HCT116 (cell line): Measurements from ENCODE around the gene SORL1. TPM values are rescaled to one million over a fixed set of nuclear protein-coding genes. Genes with fewer than 3 reads are reported as not detected.

ENCODE experiments used
- ATAC-seq: fragments of 200-7000 bp; cut with Tn5 transposase; 2 replicates; pipeline ENCODE4 v1.9.1; 2020; ENCODE audit warnings: mild to moderate bottlenecking, moderate library complexity
- BruUV-seq: library from RNA; stranded (reverse); fragments of 400-500 nt; replicated peaks from 2 replicates; lab custom pipeline; 2021; lab: Mats Ljungman, UMichigan
- CTCF ChIA-PET: fragments of 300-600 bp; sonication (Branson Sonifier 250); formaldehyde crosslinking; loops from one replicate; lab custom pipeline; 2021; ENCODE audit warnings: antibody characterized with exemption; lab: Charles Lee
- POLR2A ChIA-PET: fragments of 300-600, 350-600 bp; sonication (Branson Sonifier 250); formaldehyde crosslinking; loops from one replicate; lab custom pipeline; 2021; ENCODE audit warnings: antibody characterized with exemption; lab: Charles Lee
- RAD21 ChIA-PET, 2 experiments: fragments of 300-600 bp; sonication (Branson Sonifier 250); formaldehyde crosslinking; loops; one replicate each; lab custom pipeline; 2023; ENCODE audit warnings: low total read pairs in 2 of 2; ENCODE audit not compliant: uncharacterized antibody in 2 of 2, unreplicated experiment in 2 of 2, low non-redundant PET in 1 of 2; lab: Charles Lee
- DNase-seq: peaks from one replicate; pipeline ENCODE4 v3.0.0-alpha.2; 2010; ENCODE audit warnings: low read depth, low spot score
- H2AFZ ChIP-seq: fragments of 200-600 bp; shearing (Covaris generic), sonication (generic); 2 replicates; pipeline ENCODE4 v1.6.1; 2017; ENCODE audit warnings: low read depth, mixed run types, mixed read lengths, antibody characterized with exemption, low read length; ENCODE audit not compliant: poor library complexity, severe bottlenecking
- H3K27ac ChIP-seq: 2 replicates; pipeline ENCODE4 v1.5.1; 2012; ENCODE audit warnings: low read depth, low read length
- H3K27me3 ChIP-seq: fragments of 200-600 bp; sonication (generic); 2 replicates; pipeline ENCODE4 v1.6.1; 2016; ENCODE audit warnings: mixed run types, low read length, mixed read lengths; ENCODE audit not compliant: insufficient read depth
- H3K36me3 ChIP-seq, 2 experiments: fragments of 200-500 bp in 1 of 2; fragments of 200-600 bp in 1 of 2; sonication (Bioruptor generic) in 1 of 2; sonication (generic) in 1 of 2; 2 replicates each; pipeline versions ENCODE4 v1.5.1 to v1.6.1; 2014 to 2016; ENCODE audit warnings: low read length in 2 of 2, inconsistent platforms in 1 of 2, mixed read lengths in 1 of 2, mixed run types in 1 of 2; ENCODE audit not compliant: insufficient read depth in 2 of 2, control insufficient read depth in 1 of 2
- H3K4me1 ChIP-seq, 2 experiments: fragments of 200-600 bp in 1 of 2; sonication (generic) in 1 of 2; 2 replicates each; pipeline versions ENCODE4 v1.5.1 to v1.6.1; 2012 to 2017; ENCODE audit warnings: low read length in 2 of 2, inconsistent platforms in 1 of 2, mild to moderate bottlenecking in 1 of 2, mixed read lengths in 1 of 2, mixed run types in 1 of 2, moderate library complexity in 1 of 2; ENCODE audit not compliant: insufficient read depth in 2 of 2, control insufficient read depth in 1 of 2
- H3K4me2 ChIP-seq: fragments of 200-600 bp; sonication (generic); 2 replicates; pipeline ENCODE4 v1.6.1; 2017; ENCODE audit warnings: mixed run types, low read length, mixed read lengths
- H3K4me3 ChIP-seq, 2 experiments: fragments of 200-600 bp in 1 of 2; sonication (generic) in 1 of 2; replicated peaks in 1 of 2; 2 replicates each; pipeline ENCODE4 v1.5.1; 2011 to 2016; ENCODE audit warnings: low read length in 2 of 2, control low read depth in 1 of 2, low read depth in 1 of 2, mild to moderate bottlenecking in 1 of 2, mixed read lengths in 1 of 2, mixed run types in 1 of 2
- H3K79me2 ChIP-seq: fragments of 200-600 bp; sonication (generic); 2 replicates; pipeline ENCODE4 v1.6.1; 2017; ENCODE audit warnings: mild to moderate bottlenecking, mixed run types, low read length, moderate library complexity, mixed read lengths; ENCODE audit not compliant: insufficient read depth
- H3K9ac ChIP-seq: fragments of 200-600 bp; sonication (generic); 2 replicates; pipeline ENCODE4 v1.6.1; 2016; ENCODE audit warnings: low read length, mixed read lengths
- H3K9me2 ChIP-seq: fragments of 200-600 bp; sonication (generic), shearing (Covaris generic); 2 replicates; pipeline ENCODE4 v1.6.1; 2017; ENCODE audit warnings: mixed run types, mild to moderate bottlenecking, moderate library complexity; ENCODE audit not compliant: insufficient read depth
- H3K9me3 ChIP-seq, 2 experiments: fragments of 200-500 bp in 1 of 2; fragments of 200-600 bp in 1 of 2; sonication (Bioruptor generic) in 1 of 2; sonication (generic) in 1 of 2; 2 replicates each; pipeline ENCODE4 v1.6.1; 2014 to 2017; ENCODE audit warnings: low read length in 2 of 2, mixed read lengths in 2 of 2, inconsistent platforms in 1 of 2, low read depth in 1 of 2, mild to moderate bottlenecking in 1 of 2, mixed run types in 1 of 2, moderate library complexity in 1 of 2; ENCODE audit not compliant: control insufficient read depth in 1 of 2, insufficient read depth in 1 of 2
- H4K20me1 ChIP-seq: fragments of 200-600 bp; sonication (generic), shearing (Covaris generic); 2 replicates; pipeline ENCODE4 v1.6.1; 2017; ENCODE audit warnings: mixed run types, mild to moderate bottlenecking, moderate library complexity; ENCODE audit not compliant: insufficient read depth
- ATF3 ChIP-seq: IDR thresholded peaks from 2 replicates; pipeline ENCODE4 v1.6.1; 2012
- CBX3 ChIP-seq: IDR thresholded peaks from 2 replicates; pipeline ENCODE4 v1.6.1; 2012; ENCODE audit warnings: low read depth
- EGR1 ChIP-seq: IDR thresholded peaks from 2 replicates; pipeline ENCODE4 v1.6.1; 2012; ENCODE audit warnings: low read depth
- ELF1 ChIP-seq: IDR thresholded peaks from 2 replicates; pipeline ENCODE4 v1.6.1; 2012; ENCODE audit warnings: low read depth, borderline replicate concordance
- EZH2 ChIP-seq: fragments of 200-600 bp; sonication (generic); IDR thresholded peaks from 2 replicates; pipeline ENCODE4 v1.6.1; 2017; ENCODE audit warnings: antibody characterized with exemption, mixed run types
- EZH2phosphoT487 ChIP-seq: fragments of 200-600 bp; IDR thresholded peaks from 2 replicates; pipeline ENCODE4 v1.6.1; 2018; ENCODE audit warnings: antibody characterized with exemption, borderline replicate concordance
- RAD21 ChIP-seq: IDR thresholded peaks from 2 replicates; pipeline ENCODE4 v1.6.1; 2012; ENCODE audit warnings: low read depth, mild to moderate bottlenecking
- SRF ChIP-seq: IDR thresholded peaks from 2 replicates; pipeline ENCODE4 v1.6.1; 2012; ENCODE audit warnings: low read depth
- YY1 ChIP-seq: IDR thresholded peaks from 2 replicates; pipeline ENCODE4 v1.6.1; 2011; ENCODE audit warnings: low read length, low read depth, moderate library complexity, mild to moderate bottlenecking; ENCODE audit not compliant: insufficient replicate concordance; ENCODE audit errors: extremely low read depth
- ZBTB33 ChIP-seq: IDR thresholded peaks from 2 replicates; pipeline ENCODE4 v1.6.1; 2011; ENCODE audit warnings: mild to moderate bottlenecking, low read length, moderate library complexity; ENCODE audit not compliant: insufficient replicate concordance; ENCODE audit errors: extremely low read depth
- ZFX ChIP-seq: fragments of 450-650 bp; IDR thresholded peaks from 2 replicates; pipeline ENCODE4 v1.6.1; 2017
- ZNF274 ChIP-seq: fragments of 200-500 bp; sonication (Bioruptor generic); IDR thresholded peaks from 2 replicates; pipeline ENCODE4 v1.6.1; 2014; ENCODE audit warnings: mild to moderate bottlenecking, low read depth, low read length, inconsistent platforms
- intact Hi-C: fragments of 100-400 bp; cut with micrococcal nuclease; formaldehyde crosslinking; loops from 2 replicates; pipeline ENCODE4 v1.10.0; 2022
- total RNA-seq: library from RNA; stranded (reverse); gene quantifications from one replicate; pipeline ENCODE4 v1.2.1, GENCODE V29; 2021; ENCODE audit not compliant: unreplicated experiment

SORL1 gene
- total RNA-seq, 1 experiment from 2014 or later = 17.4 TPM

- intact Hi-C loops = no loop called here
- Histone ChIP-seq H3K27me3 (peaks cover 10% of the 10 kb centered on the region; the same call in 1 of the 2 replicates), H3K27ac (no peak overlapping the region), H3K36me3 (no peaks in the 10 kb centered on the region), H3K4me2 (no peak overlapping the region), H3K9me3 (no peaks in the 10 kb centered on the region), H3K4me3 (no peak overlapping the region), H3K79me2 (no peaks in the 10 kb centered on the region), H2AFZ (no peak overlapping the region), H4K20me1 (no peaks in the 10 kb centered on the region), H3K9ac (no peak overlapping the region), H3K4me1 (no peaks in the 10 kb centered on the region), H3K9me2 (no peaks in the 10 kb centered on the region)
- ATAC-seq (peak; percentile 49; the same call in 1 of the 2 replicates), DNase-seq (no peak)
- POLR2A ChIA-PET = interaction anchor here (0.7 kb wide), 1 partner anchor 9 kb away, joined by 4 read pairs; no protein-coding TSS in a partner anchor
- TF ChIP-seq ZFX (no peak), EGR1 (no peak), YY1 (no peak), ELF1 (no peak), SRF (no peak), EZH2 (no peak), RAD21 (no peak), ATF3 (no peak), ZBTB33 (no peak), EZH2phosphoT487 (no peak), CBX3 (no peak), ZNF274 (no peak)
- RAD21 ChIA-PET = no interaction called here
- no TSS peak for BruUV-seq
- CTCF ChIA-PET = no interaction called here
Observed at GRCh38 chr11:121441521-121441920, 10.6 kb upstream of the SORL1 start.
